ENCODE results near the gene SPATA16.

SPATA16 gene

DNA sequence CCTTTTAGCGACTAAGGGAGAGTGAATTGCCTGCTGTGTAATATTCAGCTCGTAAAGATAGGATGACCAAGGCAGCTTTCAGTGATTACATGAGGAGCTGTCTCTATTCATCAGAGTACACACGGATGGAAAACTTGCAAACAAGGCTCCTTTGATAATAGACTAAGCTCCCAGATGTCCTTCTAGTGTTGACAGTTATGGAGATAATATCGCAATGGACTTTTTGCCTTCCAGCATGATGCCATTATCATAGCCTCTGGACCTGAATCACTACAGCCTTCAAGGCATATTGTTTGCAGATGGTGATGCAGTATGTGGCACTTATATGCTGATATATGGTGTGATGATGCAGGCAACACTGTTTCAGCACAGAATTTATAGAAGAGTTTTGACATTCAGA lies 296.6 kb downstream of the SPATA16 start:
- H3K4me3 ChIP-seq (ENCODE audit: low read depth in 1 of 2, low read length in 2 of 2), result no peak overlapping the region
- no peak overlapping the region for H2AFZ ChIP-seq (ENCODE audit: low read depth, low read length)
- H3K79me2 ChIP-seq (ENCODE audit: insufficient read depth, low read length), result no peaks in the 10 kb centered on the region
- H3K9me3 ChIP-seq (ENCODE audit: insufficient read depth, low read length, severe bottlenecking), result no peaks in the 10 kb centered on the region
- H4K20me1 ChIP-seq (ENCODE audit: insufficient read depth, low read length), result no peaks in the 10 kb centered on the region
- H3K27ac ChIP-seq (ENCODE audit: low read length), result no peak overlapping the region
- H3K4me2 ChIP-seq (ENCODE audit: insufficient read depth, low read length), result no peak overlapping the region
- peaks cover 12% of the 10 kb centered on the region for H3K27me3 ChIP-seq (ENCODE audit: insufficient read depth, low read length, poor library complexity)
- no peaks in the 10 kb centered on the region for H3K4me1 ChIP-seq (ENCODE audit: insufficient read depth, low read length)
- no peak overlapping the region for H3K9ac ChIP-seq (ENCODE audit: low read depth, low read length)
- H3K36me3 ChIP-seq (ENCODE audit: insufficient read depth, low read length), result no peaks in the 10 kb centered on the region
- no peak for ATAC-seq (ENCODE audit: insufficient read depth, low read depth)
- DNase-seq, result no peak
- TF ChIP-seq CTCF (IDR thresholded peaks at IDR 0.05; ENCODE audit: borderline replicate concordance, extremely low read depth, low read length, poor library complexity, severe bottlenecking), result no peak
- no peak for TF ChIP-seq EZH2 (IDR thresholded peaks at IDR 0.05; ENCODE audit: borderline replicate concordance, low read depth, low read length, severe bottlenecking)

- ATAC-seq (ENCODE audit: insufficient read depth, low read depth), result no peak
Measured at GRCh38 chr3:172840913-172841312, 300.1 kb downstream of the SPATA16 start.

DNA sequence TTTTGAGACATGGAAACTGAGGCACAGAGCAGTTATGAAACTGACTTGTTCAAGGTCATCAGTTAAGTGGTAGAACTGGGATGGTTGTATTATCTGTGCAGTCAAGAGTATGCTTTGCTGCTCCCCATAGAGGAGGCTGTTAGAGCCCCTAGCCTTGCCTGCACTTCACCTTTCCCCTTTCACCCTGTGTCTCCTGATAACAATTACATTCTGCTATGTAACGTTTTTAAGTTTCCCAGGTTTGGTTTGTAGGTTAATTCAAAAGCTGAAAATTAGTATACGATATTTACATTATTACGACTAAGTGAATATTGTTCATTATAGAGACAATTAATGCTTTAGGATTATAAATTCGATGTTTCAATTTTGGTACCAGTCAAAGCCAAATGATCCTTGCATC lies 300.6 kb downstream of the SPATA16 start:
- Histone ChIP-seq H3K9me3 (ENCODE audit: insufficient read depth, low read length, severe bottlenecking) (no peaks in the 10 kb centered on the region), H4K20me1 (ENCODE audit: insufficient read depth, low read length) (no peaks in the 10 kb centered on the region), H3K4me3 (ENCODE audit: low read depth in 1 of 2, low read length in 2 of 2) (no peak overlapping the region), H3K79me2 (ENCODE audit: insufficient read depth, low read length) (no peaks in the 10 kb centered on the region), H3K36me3 (ENCODE audit: insufficient read depth, low read length) (no peaks in the 10 kb centered on the region), H3K9ac (ENCODE audit: low read depth, low read length) (no peak overlapping the region), H3K27me3 (ENCODE audit: insufficient read depth, low read length, poor library complexity) (peaks cover 3% of the 10 kb centered on the region), H3K4me1 (ENCODE audit: insufficient read depth, low read length) (no peaks in the 10 kb centered on the region), H3K27ac (ENCODE audit: low read length) (no peak overlapping the region), H3K4me2 (ENCODE audit: insufficient read depth, low read length) (no peak overlapping the region), H2AFZ (ENCODE audit: low read depth, low read length) (no peak overlapping the region)
- ATAC-seq (ENCODE audit: insufficient read depth, low read depth) (no peak), DNase-seq (no peak)
- no peak for TF ChIP-seq CTCF (IDR thresholded peaks at IDR 0.05; ENCODE audit: borderline replicate concordance, extremely low read depth, low read length, poor library complexity, severe bottlenecking)
- no peak for TF ChIP-seq EZH2 (IDR thresholded peaks at IDR 0.05; ENCODE audit: borderline replicate concordance, low read depth, low read length, severe bottlenecking)

More at GRCh38 chr3:172840913-172841312, 300.1 kb downstream of the SPATA16 start:
- H3K9me3 ChIP-seq (ENCODE audit: insufficient read depth, low read length, severe bottlenecking), result no peaks in the 10 kb centered on the region
- no peak overlapping the region for H3K4me2 ChIP-seq (ENCODE audit: insufficient read depth, low read length)
- H3K27ac ChIP-seq (ENCODE audit: low read length), result no peak overlapping the region
- H4K20me1 ChIP-seq (ENCODE audit: insufficient read depth, low read length), result no peaks in the 10 kb centered on the region
- H3K4me3 ChIP-seq (ENCODE audit: low read depth in 1 of 2, low read length in 2 of 2), result no peak overlapping the region
- DNase-seq, result no peak
- no peaks in the 10 kb centered on the region for H3K79me2 ChIP-seq (ENCODE audit: insufficient read depth, low read length)
- no peak for TF ChIP-seq CTCF (IDR thresholded peaks at IDR 0.05; ENCODE audit: borderline replicate concordance, extremely low read depth, low read length, poor library complexity, severe bottlenecking)
- TF ChIP-seq EZH2 (IDR thresholded peaks at IDR 0.05; ENCODE audit: borderline replicate concordance, low read depth, low read length, severe bottlenecking), result no peak
- H3K9ac ChIP-seq (ENCODE audit: low read depth, low read length), result no peak overlapping the region
- peaks cover 3% of the 10 kb centered on the region for H3K27me3 ChIP-seq (ENCODE audit: insufficient read depth, low read length, poor library complexity)
- H3K36me3 ChIP-seq (ENCODE audit: insufficient read depth, low read length), result no peaks in the 10 kb centered on the region
- no peak overlapping the region for H2AFZ ChIP-seq (ENCODE audit: low read depth, low read length)
- H3K4me1 ChIP-seq (ENCODE audit: insufficient read depth, low read length), result no peaks in the 10 kb centered on the region

DNA sequence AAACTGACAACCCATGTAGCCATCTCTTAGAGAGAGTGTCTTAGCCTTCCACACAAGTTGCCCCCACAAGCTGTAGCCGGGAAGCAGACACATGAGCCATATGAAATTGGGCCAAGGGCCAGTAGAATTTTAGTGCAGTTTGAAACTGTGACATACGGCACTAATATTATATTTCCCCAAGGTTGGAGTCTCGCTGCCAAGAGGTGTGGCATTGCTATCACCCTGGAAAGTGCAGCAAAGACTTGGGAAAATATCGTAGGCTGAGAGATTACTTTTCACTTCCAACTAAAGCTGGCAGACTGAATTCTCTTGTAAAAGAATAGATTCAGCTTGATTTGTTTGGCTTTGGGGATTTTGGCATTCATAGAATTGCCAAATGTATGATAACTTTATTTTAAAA lies 301.4 kb downstream of the SPATA16 start:
- Histone ChIP-seq H2AFZ (ENCODE audit: low read depth, low read length) (no peak overlapping the region), H3K9ac (ENCODE audit: low read depth, low read length) (no peak overlapping the region), H3K9me3 (ENCODE audit: insufficient read depth, low read length, severe bottlenecking) (no peaks in the 10 kb centered on the region), H3K27ac (ENCODE audit: low read length) (no peak overlapping the region), H3K4me3 (ENCODE audit: low read depth in 1 of 2, low read length in 2 of 2) (no peak overlapping the region), H3K36me3 (ENCODE audit: insufficient read depth, low read length) (no peaks in the 10 kb centered on the region), H3K27me3 (ENCODE audit: insufficient read depth, low read length, poor library complexity) (peaks cover 3% of the 10 kb centered on the region), H3K4me1 (ENCODE audit: insufficient read depth, low read length) (no peaks in the 10 kb centered on the region), H3K79me2 (ENCODE audit: insufficient read depth, low read length) (no peaks in the 10 kb centered on the region), H3K4me2 (ENCODE audit: insufficient read depth, low read length) (no peak overlapping the region), H4K20me1 (ENCODE audit: insufficient read depth, low read length) (no peaks in the 10 kb centered on the region)
- ATAC-seq (ENCODE audit: insufficient read depth, low read depth) (no peak), DNase-seq (no peak)
- TF ChIP-seq CTCF (IDR thresholded peaks at IDR 0.05; ENCODE audit: borderline replicate concordance, extremely low read depth, low read length, poor library complexity, severe bottlenecking), result no peak
- TF ChIP-seq EZH2 (IDR thresholded peaks at IDR 0.05; ENCODE audit: borderline replicate concordance, low read depth, low read length, severe bottlenecking), result no peak
